Activated T-helper 9 cell treated with anti-CD3 and anti-CD28 coated beads, Interleukin-2, amount 50 U/mL, for 16 hours (primary cell): ENCODE data around the gene CUL9.
A peak's percentile ranks its signal among the peaks of the same experiment; 100 is the strongest.

ENCODE experiments used
- DNase-seq: peaks from one replicate; pipeline ENCODE4 v3.0.0-alpha.2; 2020; ENCODE audit warnings: low read depth

Gene CUL9

DNA sequence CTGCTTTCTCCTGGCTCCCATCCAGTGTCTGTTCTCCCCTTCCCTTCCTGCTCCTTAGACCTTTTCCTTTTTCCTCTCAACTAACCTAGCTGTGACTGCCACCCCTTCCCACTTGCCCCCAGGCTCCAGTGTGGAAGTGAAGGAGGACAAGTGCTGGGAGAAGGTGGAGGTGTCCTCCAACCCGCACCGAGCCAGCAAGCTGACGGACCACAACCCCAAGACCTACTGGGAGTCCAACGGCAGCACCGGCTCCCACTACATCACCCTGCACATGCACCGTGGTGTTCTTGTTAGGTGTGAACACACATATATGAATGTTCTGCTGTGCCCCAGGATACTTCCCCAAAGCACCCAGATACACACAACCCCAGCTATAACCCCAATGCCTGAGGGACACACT is 18.5 kb downstream of the CUL9 start:
- no peak for DNase-seq

DNA sequence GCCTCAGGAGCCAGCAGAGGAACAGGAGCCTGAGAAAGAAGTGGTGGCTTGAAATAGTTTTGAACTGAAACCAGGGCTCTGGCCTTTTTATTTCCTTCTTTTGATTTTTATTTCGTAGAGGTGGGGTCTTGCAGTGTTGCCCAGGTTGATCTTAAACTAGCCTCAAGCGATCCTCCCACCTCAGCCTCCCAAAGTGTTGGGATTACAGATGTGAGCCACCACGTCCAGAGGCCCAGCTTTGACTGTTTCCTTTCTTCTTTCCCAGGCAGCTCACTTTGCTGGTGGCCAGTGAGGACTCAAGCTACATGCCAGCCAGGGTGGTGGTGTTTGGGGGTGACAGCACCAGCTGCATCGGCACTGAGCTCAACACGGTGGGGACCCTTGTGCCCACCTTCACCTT is 20.5 kb downstream of the CUL9 start:
- no peak for DNase-seq

DNA sequence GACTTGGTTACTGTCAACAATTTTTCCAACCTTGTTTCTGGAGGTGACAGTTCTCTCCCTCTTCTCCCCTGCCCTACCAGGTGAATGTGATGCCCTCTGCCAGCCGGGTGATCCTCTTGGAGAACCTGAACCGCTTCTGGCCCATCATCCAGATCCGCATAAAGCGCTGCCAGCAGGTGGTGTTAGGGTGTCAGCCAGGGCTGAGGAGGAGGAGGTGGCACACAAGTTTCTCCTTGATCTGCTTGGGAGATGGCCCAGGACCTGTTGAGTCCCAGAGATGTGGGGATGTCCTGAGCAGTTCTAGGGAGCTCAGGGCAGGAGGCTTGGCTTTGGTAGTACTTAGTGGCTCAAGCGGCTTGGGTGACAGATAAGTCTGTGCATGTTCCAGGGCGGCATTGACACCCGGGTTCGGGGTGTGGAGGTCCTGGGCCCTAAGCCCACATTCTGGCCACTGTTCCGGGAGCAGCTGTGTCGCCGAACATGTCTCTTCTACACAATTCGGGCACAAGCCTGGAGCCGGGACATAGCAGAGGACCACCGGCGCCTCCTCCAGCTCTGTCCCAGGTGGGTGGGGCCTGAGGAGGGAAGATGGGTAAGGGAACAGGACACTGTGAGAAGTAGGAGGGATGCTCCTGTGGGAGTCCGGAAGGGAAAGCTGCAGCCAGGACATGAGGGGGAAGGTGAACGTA is 21.2 kb downstream of the CUL9 start:
- no peak for DNase-seq

DNA sequence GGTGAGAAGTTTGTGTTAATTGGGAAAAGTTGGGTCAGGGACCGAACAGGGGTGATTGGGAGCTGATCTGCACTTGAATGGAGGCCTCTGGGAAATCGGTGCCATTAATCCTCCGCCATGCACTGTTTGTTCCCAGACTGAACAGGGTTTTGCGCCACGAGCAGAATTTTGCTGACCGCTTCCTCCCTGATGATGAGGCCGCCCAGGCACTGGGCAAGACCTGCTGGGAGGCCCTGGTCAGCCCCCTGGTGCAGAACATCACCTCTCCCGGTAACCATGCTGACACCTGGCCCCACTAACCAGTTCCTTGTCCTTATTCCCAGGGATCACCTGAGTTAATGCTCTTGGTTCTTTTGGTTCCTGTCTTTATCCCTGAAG is 21.7 kb downstream of the CUL9 start:
- no peak for DNase-seq

DNA sequence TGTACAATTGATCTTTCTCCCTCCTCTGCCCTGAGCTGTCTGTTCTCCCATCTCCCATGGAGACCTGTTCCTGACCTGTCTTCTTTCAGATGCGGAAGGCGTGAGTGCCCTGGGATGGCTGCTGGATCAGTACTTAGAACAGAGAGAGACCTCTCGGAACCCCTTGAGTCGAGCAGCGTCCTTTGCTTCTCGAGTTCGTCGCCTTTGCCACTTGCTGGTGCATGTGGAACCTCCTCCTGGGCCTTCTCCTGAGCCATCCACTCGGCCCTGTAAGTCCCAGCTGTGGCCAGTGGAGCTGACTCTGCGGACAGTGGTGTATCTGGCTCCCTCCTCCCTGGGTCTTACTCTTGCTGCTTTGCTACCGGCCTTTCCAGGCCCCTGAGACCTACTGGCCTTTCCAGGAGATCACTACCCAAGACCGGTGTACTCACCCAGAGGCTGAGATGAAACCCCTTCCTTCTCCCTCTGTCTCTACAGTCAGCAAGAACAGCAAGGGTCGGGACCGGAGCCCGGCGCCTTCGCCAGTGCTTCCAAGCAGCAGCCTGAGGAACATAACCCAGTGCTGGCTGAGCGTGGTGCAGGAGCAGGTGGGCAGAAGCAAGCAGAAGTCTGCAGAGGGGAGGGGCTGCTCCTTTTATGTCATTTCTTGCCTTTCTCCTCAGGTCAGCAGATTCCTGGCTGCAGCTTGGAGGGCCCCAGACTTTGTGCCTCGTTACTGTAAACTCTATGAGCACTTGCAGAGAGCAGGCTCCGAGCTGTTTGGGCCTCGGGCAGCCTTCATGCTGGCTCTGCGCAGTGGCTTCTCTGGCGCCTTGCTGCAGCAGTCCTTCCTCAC is 22.5 kb downstream of the CUL9 start:
- DNase-seq: no peak

DNA sequence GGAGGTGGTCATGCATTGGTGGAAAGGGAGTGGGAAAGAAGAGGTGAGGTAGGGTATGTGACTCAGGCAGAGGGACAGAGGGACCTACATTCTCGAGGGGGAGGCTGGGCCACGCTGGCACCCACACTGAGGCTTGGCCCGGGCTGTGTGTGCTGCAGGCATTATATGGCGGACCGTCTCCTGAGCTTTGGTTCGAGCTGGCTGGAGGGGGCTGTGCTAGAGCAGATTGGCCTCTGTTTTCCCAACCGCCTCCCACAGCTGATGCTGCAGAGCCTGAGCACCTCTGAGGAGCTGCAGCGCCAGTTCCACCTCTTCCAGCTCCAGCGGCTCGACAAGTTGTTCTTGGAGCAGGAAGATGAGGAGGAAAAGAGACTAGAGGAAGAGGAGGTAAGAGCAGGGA is 23.9 kb downstream of the CUL9 start:
- no peak for DNase-seq

DNA sequence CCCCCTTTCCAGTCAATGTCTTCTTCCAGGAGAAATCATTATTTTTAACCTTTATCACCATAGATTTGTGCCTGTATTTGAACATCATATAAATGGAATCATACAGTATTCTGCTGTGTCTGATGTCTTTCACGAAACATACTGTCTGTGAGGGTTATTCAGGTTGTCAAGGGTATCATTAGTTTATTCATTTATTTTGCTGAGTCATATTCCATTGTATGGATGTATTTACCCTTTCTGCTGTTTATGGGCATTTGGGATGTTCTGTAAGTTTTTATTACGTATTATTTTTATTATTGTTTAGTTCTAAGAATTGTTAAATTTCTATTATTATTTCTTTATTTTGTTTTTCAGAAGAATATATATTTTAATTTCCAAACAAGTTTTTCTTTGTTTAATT is 25.3 kb downstream of the CUL9 start:
- DNase-seq: no peak

DNA sequence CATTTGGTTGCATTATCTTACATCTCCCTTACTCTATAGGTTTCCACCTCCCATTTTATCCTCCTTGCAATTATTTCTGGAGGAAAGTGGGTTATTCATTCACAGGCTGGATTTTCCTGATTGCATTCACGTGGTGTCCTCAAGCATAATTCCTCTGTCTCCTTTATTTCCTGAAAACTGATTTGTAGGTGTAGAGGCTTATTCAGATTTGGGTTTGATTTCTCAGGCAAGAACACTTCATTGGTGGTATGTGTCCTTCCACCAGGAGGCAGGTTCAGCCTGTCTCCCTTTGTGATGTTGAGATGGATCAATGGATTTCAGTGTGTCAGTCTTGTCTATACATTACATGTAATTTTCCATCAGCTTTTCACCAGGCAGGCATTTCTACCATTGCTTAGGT is 30.0 kb downstream of the CUL9 start:
- DNase-seq: no peak

DNA sequence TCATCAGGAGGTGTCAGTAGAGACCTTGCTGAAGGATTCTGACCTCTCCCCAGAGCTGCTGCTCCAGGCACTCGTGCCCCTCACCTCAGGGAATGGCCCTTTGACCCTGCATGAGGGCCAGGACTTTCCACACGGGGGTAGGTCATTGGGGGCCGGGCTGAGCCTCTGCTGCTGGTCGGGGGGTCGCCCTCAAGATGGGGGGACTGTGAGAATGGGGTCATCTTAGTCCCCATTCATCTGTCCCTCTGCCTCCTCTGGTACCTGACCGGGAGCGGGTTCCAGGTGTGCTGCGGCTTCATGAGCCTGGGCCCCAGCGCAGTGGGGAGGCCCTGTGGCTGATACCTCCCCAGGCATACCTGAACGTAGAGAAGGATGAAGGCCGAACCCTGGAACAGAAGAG is 31.4 kb downstream of the CUL9 start:
- DNase-seq: no peak

DNA sequence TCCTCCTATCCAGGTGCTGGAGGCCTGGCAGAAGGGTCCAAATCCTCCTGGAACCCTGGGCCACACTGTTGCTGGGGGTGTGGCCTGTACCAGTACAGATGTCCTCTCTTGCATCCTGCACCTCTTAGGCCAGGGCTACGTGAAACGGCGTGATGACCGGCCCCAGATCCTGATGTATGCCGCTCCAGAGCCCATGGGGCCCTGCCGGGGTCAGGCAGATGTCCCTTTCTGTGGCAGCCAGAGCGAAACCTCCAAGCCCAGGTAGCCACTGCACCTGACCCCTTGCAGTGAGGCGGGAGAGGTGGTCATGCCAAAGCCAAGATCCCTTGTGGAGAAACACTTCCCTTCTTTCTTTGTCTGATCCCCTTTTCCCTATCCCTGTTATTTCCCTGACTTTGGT is 33.1 kb downstream of the CUL9 start:
- DNase-seq: no peak

DNA sequence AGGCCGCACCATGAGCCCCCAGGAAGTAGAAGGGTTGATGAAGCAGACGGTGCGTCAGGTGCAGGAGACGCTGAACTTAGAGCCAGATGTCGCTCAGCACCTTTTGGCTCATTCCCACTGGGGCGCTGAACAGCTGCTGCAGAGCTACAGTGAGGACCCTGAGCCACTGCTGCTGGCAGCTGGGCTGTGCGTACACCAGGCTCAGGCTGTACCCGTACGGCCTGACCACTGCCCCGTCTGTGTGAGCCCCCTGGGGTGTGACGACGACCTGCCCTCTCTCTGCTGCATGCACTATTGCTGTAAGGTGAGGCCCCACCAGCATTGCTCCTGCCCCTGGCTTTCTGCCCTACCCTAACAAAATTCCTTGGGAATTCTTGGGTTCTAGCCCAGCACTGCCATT is 34.2 kb downstream of the CUL9 start:
- DNase-seq: no peak

DNA sequence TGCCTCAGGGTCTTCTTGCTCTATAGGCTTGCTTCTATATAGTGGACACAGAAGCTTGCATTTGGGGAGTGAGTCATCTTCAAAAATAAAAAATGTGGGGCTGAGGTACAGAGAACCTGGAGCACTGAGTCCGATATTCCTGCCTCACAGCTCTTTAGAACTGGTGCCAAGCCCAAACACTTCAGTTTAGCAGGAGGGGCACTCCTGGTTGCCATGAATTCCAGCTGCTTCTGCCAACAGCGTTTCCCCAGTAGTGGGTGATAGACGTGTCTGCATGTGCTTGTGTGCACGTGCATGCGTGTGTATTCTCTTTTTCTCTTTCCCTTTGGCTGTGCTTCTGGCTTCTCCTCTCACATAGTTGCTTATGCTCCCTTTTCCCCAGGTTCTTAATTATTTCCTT is 35.4 kb downstream of the CUL9 start:
- no peak for DNase-seq

DNA sequence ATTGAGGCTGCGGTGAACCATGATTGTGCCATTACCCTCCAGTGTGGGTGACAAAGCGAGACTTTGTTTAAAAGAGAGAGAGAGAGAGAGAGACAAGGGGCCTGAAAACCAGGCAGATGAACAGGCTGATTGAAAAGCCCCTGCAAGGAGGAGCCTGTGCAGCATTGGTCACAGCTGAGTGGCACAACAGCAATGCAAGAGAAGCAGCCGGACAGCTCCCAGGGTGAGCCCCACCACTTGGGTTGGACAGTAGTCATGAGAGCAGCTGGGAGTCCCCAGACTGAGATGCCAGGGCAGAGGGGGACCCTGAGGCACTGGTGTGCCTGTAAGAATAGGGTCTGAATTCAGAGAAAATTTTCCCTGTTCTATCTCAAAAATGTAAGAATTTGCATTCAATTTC is 37.1 kb downstream of the CUL9 start:
- no peak for DNase-seq

DNA sequence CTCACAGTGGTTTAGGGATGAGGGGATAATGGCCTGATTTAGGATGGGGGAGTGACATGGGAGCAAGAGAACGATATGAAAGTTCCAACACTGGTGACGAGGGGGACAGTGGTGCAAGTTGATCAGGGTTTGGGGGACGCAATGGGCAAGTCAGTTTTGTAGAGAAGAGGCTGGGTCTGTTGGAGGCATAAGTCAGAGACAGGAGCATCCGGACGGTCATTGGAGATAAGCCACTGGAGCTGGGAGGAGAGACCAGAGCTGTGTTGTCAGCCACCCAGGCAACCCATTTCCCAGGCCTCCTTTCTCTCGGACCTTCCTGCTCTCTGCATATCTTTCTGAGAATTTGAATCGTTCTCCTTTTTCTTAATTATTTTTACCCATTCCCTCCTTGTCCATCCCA is 37.8 kb downstream of the CUL9 start:
- no peak for DNase-seq

DNA sequence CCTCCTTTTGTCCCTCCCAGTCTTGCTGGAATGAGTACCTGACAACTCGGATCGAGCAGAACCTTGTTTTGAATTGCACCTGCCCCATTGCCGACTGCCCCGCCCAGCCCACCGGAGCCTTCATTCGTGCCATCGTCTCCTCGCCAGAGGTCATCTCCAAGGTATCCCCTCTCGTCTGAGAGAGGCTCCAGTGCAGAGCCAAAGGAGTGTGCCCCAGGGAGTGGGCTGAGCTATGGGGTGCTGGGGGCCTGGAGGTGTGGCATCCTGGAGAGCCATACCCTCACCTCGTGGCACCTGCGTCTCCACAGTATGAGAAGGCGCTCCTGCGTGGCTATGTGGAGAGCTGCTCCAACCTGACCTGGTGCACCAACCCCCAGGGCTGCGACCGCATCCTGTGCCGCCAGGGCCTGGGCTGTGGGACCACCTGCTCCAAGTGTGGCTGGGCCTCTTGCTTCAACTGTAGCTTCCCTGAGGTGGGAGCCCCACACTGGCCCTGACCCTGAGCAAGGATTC is 38.5 kb downstream of the CUL9 start:
- no peak for DNase-seq

DNA sequence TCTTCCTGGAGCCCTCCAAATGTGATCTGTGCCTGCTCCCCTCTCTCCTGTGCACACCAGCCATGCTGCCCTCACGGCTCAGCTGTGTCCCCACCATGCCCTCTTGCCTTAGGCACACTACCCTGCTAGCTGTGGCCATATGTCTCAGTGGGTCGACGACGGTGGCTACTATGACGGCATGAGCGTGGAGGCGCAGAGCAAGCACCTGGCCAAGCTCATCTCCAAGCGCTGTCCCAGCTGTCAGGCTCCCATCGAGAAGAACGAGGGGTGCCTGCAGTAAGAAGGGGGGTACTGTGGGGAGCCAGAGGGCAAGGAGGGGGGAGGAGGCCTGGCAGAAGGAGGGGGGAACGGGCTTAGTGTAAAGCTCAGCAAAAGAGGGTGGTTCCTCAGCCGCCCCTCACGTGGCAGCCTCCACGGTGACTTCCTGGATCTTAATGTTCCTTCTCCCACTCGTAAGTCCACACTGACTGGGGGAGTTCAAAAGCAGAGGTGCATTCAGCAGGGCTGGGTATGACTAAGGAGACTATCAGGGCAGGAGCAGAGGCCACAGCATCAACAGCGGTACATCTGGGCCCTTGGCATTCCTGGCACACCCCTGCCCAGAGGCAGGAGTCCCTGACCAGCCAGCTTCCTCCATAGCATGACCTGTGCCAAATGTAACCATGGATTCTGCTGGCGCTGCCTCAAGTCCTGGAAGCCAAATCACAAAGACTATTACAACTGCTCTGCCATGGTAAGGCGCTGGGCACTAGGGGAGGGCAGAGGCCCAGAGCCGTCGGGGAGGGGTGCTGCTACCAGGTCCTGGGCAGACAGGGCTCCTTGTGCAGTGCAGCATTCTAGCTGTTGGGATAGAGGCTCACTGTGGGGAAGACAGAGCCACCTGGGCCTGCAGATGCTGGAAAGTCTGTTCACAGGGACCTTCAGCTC is 39.3 kb downstream of the CUL9 start:
- no peak for DNase-seq

DNA sequence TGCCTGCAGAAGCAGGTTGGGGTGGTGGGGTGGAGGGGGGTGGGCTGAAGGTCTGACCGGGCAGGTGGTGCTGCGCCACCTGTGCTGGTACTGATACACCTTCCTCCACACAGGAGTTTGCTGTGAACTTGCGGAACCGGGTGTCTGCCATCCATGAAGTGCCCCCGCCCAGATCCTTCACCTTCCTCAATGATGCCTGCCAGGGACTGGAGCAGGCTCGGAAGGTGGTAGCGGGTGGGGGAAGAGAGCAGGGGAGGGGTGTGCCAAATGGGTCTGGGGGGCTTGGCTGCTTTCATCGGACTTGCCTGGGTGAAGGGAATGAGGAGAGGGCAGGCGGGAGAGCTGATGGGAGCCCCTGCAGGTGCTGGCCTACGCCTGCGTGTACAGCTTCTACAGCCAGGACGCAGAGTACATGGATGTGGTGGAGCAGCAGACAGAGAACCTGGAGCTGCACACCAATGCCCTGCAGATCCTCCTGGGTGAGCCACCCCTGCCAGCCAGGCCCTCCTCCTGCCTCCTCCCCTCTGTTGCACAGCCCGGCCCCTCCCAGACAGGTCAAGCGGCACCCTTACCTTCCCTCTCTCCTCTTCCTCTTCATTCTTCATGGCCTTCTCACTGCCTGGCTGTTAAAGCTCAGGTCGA is 40.5 kb downstream of the CUL9 start:
- no peak for DNase-seq

DNA sequence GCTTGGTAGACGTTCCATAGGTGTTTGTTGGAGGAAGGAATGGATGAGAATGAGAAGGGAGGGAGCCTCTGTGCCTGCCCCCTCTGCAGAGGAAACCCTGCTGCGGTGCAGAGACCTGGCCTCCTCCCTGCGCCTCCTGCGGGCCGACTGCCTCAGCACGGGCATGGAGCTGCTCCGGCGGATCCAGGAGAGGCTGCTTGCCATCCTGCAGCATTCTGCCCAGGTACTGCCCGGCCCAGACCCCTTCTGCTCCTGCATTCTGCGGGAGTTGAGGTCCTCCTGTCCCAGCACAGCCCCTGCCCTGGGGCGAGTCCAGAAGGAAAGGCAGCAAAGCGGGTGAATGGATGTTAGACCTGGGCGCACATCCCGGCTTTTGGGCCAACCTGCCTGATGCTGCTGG is 41.2 kb downstream of the CUL9 start:
- DNase-seq: no peak

DNA sequence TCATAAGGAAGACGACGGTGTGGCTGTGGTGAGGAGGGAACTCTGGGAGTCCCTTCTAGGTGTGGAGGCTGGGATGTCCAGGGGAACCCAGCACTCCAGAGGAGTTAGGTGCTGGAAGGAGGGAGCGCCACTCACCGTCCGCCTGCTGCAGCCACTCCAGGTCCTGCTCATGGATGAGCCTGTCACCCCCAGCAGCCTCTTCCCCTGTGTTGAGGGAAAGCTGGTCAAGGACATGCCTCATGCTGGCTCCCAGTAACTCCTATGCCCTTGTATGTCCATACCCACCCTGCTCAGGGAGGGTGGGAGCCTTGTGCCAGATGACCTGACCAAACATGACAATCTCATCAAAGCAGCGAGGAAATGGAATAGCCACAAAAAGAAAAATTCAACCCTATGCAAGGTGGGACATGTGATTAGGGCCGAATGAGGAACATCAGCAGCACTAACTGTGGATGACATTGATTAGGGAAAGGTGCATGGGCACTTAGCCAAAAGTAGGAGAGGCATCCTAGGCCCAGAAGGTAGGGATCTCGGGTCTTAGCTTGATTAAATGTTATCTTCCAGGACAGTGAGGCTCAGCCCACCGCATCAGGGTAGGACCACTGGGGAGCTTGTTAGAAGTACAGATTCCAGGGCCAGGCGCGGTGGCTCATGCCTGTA is 44.3 kb downstream of the CUL9 start:
- DNase-seq: no peak

DNA sequence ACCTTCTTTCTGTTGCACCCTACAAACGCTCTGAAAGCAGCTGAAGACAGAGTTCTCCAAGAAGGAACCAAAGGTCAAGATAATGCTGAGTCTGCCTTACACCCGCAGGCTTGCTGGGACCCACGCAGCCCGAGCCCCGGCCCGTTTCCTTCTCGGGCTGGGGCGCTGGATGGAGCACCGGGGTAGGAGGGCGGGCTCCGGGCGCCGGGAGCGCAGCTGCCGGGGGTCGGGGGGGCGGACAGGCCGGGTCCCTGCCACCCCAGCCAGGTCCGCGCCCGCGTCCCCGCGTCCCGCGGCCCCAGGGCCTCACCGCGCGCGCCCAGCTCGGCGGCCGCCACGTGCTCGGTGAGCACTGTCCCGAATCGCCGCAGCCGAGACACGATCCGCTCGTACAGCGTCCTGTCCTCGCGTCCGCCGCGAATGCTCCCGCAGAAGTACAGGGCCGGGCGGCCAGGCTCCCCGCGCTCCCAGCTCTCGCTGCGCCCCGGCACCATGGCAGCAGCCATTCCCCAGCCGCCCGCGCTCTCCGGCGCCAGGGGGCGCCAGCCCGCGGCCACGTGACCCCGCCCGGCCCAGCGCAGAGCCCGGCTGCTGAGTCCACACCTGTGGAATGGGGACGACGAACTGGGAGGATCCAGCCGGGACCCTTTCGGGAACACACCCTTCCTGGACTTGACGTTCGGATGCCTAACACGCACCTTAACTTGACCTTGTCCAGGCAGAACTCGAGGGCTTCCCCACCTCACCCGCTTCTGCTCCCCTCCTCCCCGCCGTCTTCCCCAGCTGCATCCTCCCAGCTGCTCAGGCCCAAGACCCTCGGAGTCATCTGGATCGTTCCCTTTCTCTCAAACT is 47.2 kb downstream of the CUL9 start, which contains the start of gene DNPH1:
Gene DNPH1, minus strand, starts transcription at position 531 of the 852 bp plus-strand sequence. Its CDS starts 25 bp downstream, at position 506.
- peak; percentile 75 for DNase-seq
